GM23338 (cell line): Measurements from ENCODE around the gene HOATZ. TPM values are rescaled to one million over a fixed set of nuclear protein-coding genes. Genes with fewer than 3 reads are reported as not detected.

Source experiments
- ATAC-seq: fragments of 200-7000 bp; cut with Tn5 transposase; 3 replicates; pipeline ENCODE4 v1.9.1; 2020
- DNase-seq: peaks from one replicate; pipeline ENCODE4 v3.0.0-alpha.2; 2015; ENCODE audit warnings: low spot score
- H2AFZ ChIP-seq: fragments of 200-600 bp; sonication (generic); 2 replicates; pipeline ENCODE4 v1.8.0; 2016; ENCODE audit warnings: antibody characterized with exemption, mild to moderate bottlenecking, moderate library complexity
- H3F3A ChIP-seq: fragments of 200-600 bp; sonication (generic); replicated peaks from 2 replicates; pipeline ENCODE4 v1.8.0; 2017; ENCODE audit warnings: antibody characterized with exemption, mixed run types, low read depth
- H3K27ac ChIP-seq: fragments of 200-600 bp; sonication (generic); 2 replicates; pipeline ENCODE4 v1.6.1; 2016; ENCODE audit warnings: low read depth
- H3K27me3 ChIP-seq: fragments of 200-600 bp; sonication (generic); 2 replicates; pipeline ENCODE4 v1.8.0; 2016; ENCODE audit warnings: mild to moderate bottlenecking, mixed run types, moderate library complexity; ENCODE audit not compliant: insufficient read depth
- H3K36me3 ChIP-seq: fragments of 200-600 bp; sonication (generic); 2 replicates; pipeline ENCODE4 v1.8.0; 2016; ENCODE audit warnings: mild to moderate bottlenecking; ENCODE audit not compliant: insufficient read depth
- H3K4me1 ChIP-seq: fragments of 200-600 bp; sonication (generic); 2 replicates; pipeline ENCODE4 v1.8.0; 2016; ENCODE audit warnings: mild to moderate bottlenecking, moderate library complexity; ENCODE audit not compliant: insufficient read depth
- H3K4me2 ChIP-seq: fragments of 200-600 bp; sonication (generic); 2 replicates; pipeline ENCODE4 v1.7.1; 2017; ENCODE audit warnings: mixed run types
- H3K4me3 ChIP-seq: fragments of 200-600 bp; sonication (generic); 2 replicates; pipeline ENCODE4 v1.6.1; 2016; ENCODE audit warnings: mixed run types
- H3K79me2 ChIP-seq: fragments of 200-600 bp; sonication (generic); replicated peaks from 2 replicates; pipeline ENCODE4 v1.8.0; 2017; ENCODE audit warnings: mild to moderate bottlenecking; ENCODE audit not compliant: insufficient read depth
- H3K9me2 ChIP-seq: fragments of 200-600 bp; sonication (generic); 2 replicates; pipeline ENCODE4 v1.8.0; 2017; ENCODE audit not compliant: insufficient read depth
- H4K20me1 ChIP-seq: fragments of 200-600 bp; sonication (generic); replicated peaks from 2 replicates; pipeline ENCODE4 v1.8.0; 2017; ENCODE audit warnings: mild to moderate bottlenecking; ENCODE audit not compliant: insufficient read depth
- H3K27ac Mint-ChIP-seq: 2 replicates; pipeline ENCODE4 v1.8.0; 2020; ENCODE audit warnings: inconsistent platforms, mild to moderate bottlenecking, moderate library complexity, mixed read lengths
- H3K27me3 Mint-ChIP-seq: 3 replicates; pipeline ENCODE4 v1.8.0; 2022; ENCODE audit warnings: low read depth, mild to moderate bottlenecking, moderate library complexity, mixed read lengths, inconsistent platforms; ENCODE audit not compliant: insufficient read depth, poor library complexity
- H3K36me3 Mint-ChIP-seq: 3 replicates; pipeline ENCODE4 v1.8.0; 2021; ENCODE audit warnings: low read depth, mild to moderate bottlenecking, inconsistent platforms, moderate library complexity, mixed read lengths
- H3K4me1 Mint-ChIP-seq: 3 replicates; pipeline ENCODE4 v1.8.0; 2020; ENCODE audit warnings: mild to moderate bottlenecking, inconsistent platforms, mixed read lengths
- H3K4me3 Mint-ChIP-seq: 3 replicates; pipeline ENCODE4 v1.8.0; 2021; ENCODE audit warnings: moderate library complexity, mild to moderate bottlenecking, inconsistent platforms, mixed read lengths
- H3K9me3 Mint-ChIP-seq: 3 replicates; pipeline ENCODE4 v1.8.0; 2020; ENCODE audit warnings: moderate library complexity, mild to moderate bottlenecking, inconsistent platforms, mixed read lengths
- CREB1 ChIP-seq: fragments of 250-450 bp; sonication (Bioruptor Pico); IDR thresholded peaks from 2 replicates; pipeline ENCODE4 v1.5.0; 2020; ENCODE audit warnings: low read depth, mild to moderate bottlenecking, moderate library complexity
- CTCF ChIP-seq, 2 experiments: fragments of 200-600 bp in 1 of 2; sonication (generic) in 1 of 2; conservative IDR thresholded peaks; 2 replicates each; pipeline versions ENCODE4 v1.5.1 to v1.6.1; 2016 to 2017; ENCODE audit warnings: antibody characterized with exemption in 2 of 2, low read depth in 2 of 2, mild to moderate bottlenecking in 2 of 2, moderate library complexity in 1 of 2
- ETS1 ChIP-seq: IDR thresholded peaks from 2 replicates; pipeline ENCODE4 v1.6.1; 2016; ENCODE audit warnings: antibody characterized with exemption
- EZH2 ChIP-seq: fragments of 200-600 bp; sonication (generic); IDR thresholded peaks from one replicate; pipeline ENCODE4 v1.8.0; 2017; ENCODE audit warnings: antibody characterized with exemption, mild to moderate bottlenecking, low read depth; ENCODE audit not compliant: unreplicated experiment
- EZH2phosphoT487 ChIP-seq: fragments of 200-600 bp; sonication (generic); IDR thresholded peaks from one replicate; pipeline ENCODE4 v1.8.1; 2018; ENCODE audit warnings: antibody characterized with exemption; ENCODE audit not compliant: unreplicated experiment
- JUNB ChIP-seq: IDR thresholded peaks from one replicate; pipeline ENCODE4 v1.6.1; 2016; ENCODE audit warnings: antibody characterized with exemption; ENCODE audit not compliant: unreplicated experiment
- NANOG ChIP-seq: IDR thresholded peaks from 2 replicates; pipeline ENCODE4 v1.6.1; 2016; ENCODE audit warnings: antibody characterized with exemption, borderline replicate concordance
- POLR2AphosphoS5 ChIP-seq: IDR thresholded peaks from 2 replicates; pipeline ENCODE4 v1.6.1; 2016; ENCODE audit warnings: antibody characterized with exemption, low read depth
- REST ChIP-seq: IDR thresholded peaks from one replicate; pipeline ENCODE4 v1.6.1; 2018; ENCODE audit warnings: antibody characterized with exemption; ENCODE audit not compliant: unreplicated experiment
- STAT1 ChIP-seq: IDR thresholded peaks from one replicate; pipeline ENCODE4 v1.6.1; 2016; ENCODE audit warnings: antibody characterized with exemption; ENCODE audit not compliant: unreplicated experiment
- ZNF114 ChIP-seq: fragments of 250-450 bp; sonication (Bioruptor Pico); IDR thresholded peaks from 2 replicates; pipeline ENCODE4 v1.5.0; 2020; ENCODE audit warnings: mild to moderate bottlenecking, moderate library complexity
- ZNF331 ChIP-seq: fragments of 250-450 bp; sonication (Bioruptor Pico); IDR thresholded peaks from 2 replicates; pipeline ENCODE4 v1.5.0; 2020; ENCODE audit warnings: low read depth, mild to moderate bottlenecking, moderate library complexity
- ZNF462 ChIP-seq: fragments of 250-450 bp; sonication (Bioruptor Pico); IDR thresholded peaks from 2 replicates; pipeline ENCODE4 v1.5.0; 2020; ENCODE audit warnings: mild to moderate bottlenecking, moderate library complexity
- polyA plus RNA-seq: library from polyadenylated mRNA; unstranded; fragments of >200 nt; fragmentation: Nextera tagmentation; extraction: Ambion mirVana; gene quantifications from 2 replicates; pipeline ENCODE4 v1.2.1, GENCODE V29; 2016
- total RNA-seq: library from RNA; depleted of rRNA; stranded (reverse); fragments of >200 nt; shearing (Covaris generic); gene quantifications from 2 replicates; pipeline ENCODE4 v1.2.3, GENCODE V29; 2014

The HOATZ gene
- total and polyA plus RNA-seq, 2 experiments from 2014 or later, result not detected

DNA sequence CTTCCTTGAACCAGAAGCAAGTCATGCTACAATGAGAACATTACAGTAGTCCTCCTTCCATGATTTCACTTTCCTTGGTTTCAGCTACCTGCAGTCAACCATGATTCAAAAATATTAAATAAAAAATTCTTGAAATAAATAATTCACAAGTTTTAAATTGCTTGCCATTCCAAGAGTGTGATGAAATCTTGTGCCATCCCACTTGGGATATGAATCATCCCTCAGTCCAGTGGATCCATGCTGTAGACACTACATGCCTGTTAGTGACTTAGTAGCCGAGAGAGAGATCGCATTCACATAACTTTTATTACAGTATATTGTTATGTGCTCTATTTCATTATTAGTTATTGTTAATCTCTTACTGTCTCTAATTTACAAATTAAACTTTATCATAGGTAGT lies 6.0 kb downstream of the HOATZ start:
- H3K79me2 ChIP-seq, result no peaks in the 10 kb centered on the region
- H3K9me3 Mint-ChIP-seq, result no peaks in the 10 kb centered on the region
- H3K27ac Mint-ChIP-seq, result no peak overlapping the region
- peaks cover 6% of the 10 kb centered on the region for H3K27me3 ChIP-seq
- H3K4me1 Mint-ChIP-seq, result no peaks in the 10 kb centered on the region
- H3K36me3 Mint-ChIP-seq, result no peaks in the 10 kb centered on the region
- no peak for ATAC-seq
- H2AFZ ChIP-seq, result no peak overlapping the region
- no peaks in the 10 kb centered on the region for H3K36me3 ChIP-seq
- no peak overlapping the region for H3K4me3 Mint-ChIP-seq
- no peak overlapping the region for H3K4me2 ChIP-seq
- H4K20me1 ChIP-seq, result no peaks in the 10 kb centered on the region
- no peak overlapping the region for H3K4me3 ChIP-seq
- H3F3A ChIP-seq, result no peaks in the 10 kb centered on the region
- DNase-seq, result no peak
- H3K4me1 ChIP-seq, result peaks cover 7% of the 10 kb centered on the region; the same call in 1 of the 2 replicates
- TF ChIP-seq REST (no peak), ETS1 (no peak), CREB1 (CRISPR knock-in tag) (no peak), STAT1 (no peak), ZNF331 (no peak), CTCF (conservative IDR thresholded peaks at IDR 0.05; ENCODE audit: low read depth in 2 of 2) (no peak), ZNF462 (CRISPR knock-in tag) (no peak), EZH2phosphoT487 (no peak), NANOG (no peak), JUNB (no peak), ZNF114 (CRISPR knock-in tag) (no peak), POLR2AphosphoS5 (no peak), EZH2 (no peak)
- H3K9me2 ChIP-seq, result no peaks in the 10 kb centered on the region
- H3K27ac ChIP-seq, result no peak overlapping the region
- H3K27me3 Mint-ChIP-seq, result no peaks in the 10 kb centered on the region
